Measurements from ENCODE around the gene EPS15. TPM values are rescaled to one million over a fixed set of nuclear protein-coding genes. Genes with fewer than 3 reads are reported as not detected.

The EPS15 gene
- total RNA-seq, 1 donor = 58.7 TPM

GRCh38 chr1:51494138-51494830 lies 24.8 kb downstream of the EPS15 start:
- DNase-seq (ENCODE audit: low read depth) = no peak
- no peak for TF ChIP-seq CTCF (IDR thresholded peaks at IDR 0.05; ENCODE audit: insufficient read depth, low read depth, low read length)
- H3K4me3 ChIP-seq (ENCODE audit: low read depth, low read length) = no peak overlapping the region

GRCh38 chr1:51491166-51491981 lies 27.7 kb downstream of the EPS15 start:
- DNase-seq (ENCODE audit: low read depth) = no peak
- no peak overlapping the region for H3K4me3 ChIP-seq (ENCODE audit: low read depth, low read length)
- no peak for TF ChIP-seq CTCF (IDR thresholded peaks at IDR 0.05; ENCODE audit: insufficient read depth, low read depth, low read length)

GRCh38 chr1:51489472-51489871 lies 29.6 kb downstream of the EPS15 start:
- TF ChIP-seq CTCF (IDR thresholded peaks at IDR 0.05; ENCODE audit: insufficient read depth, low read depth, low read length) = no peak
- no peak for DNase-seq (ENCODE audit: low read depth)
- H3K4me3 ChIP-seq (ENCODE audit: low read depth, low read length) = no peak overlapping the region

GRCh38 chr1:51488372-51489050 lies 30.6 kb downstream of the EPS15 start:
- TF ChIP-seq CTCF (IDR thresholded peaks at IDR 0.05; ENCODE audit: insufficient read depth, low read depth, low read length) = no peak
- no peak overlapping the region for H3K4me3 ChIP-seq (ENCODE audit: low read depth, low read length)
- DNase-seq (ENCODE audit: low read depth) = peak; percentile 17

- no peak overlapping the region for H3K4me3 ChIP-seq (ENCODE audit: low read depth, low read length)
- DNase-seq (ENCODE audit: low read depth) = no peak
- no peak for TF ChIP-seq CTCF (IDR thresholded peaks at IDR 0.05; ENCODE audit: insufficient read depth, low read depth, low read length)
Measured at GRCh38 chr1:51487628-51488027, 31.4 kb downstream of the EPS15 start.

- H3K4me3 ChIP-seq (ENCODE audit: low read depth, low read length) = no peak overlapping the region
- no peak for TF ChIP-seq CTCF (IDR thresholded peaks at IDR 0.05; ENCODE audit: insufficient read depth, low read depth, low read length)
- peak; percentile 57 for DNase-seq (ENCODE audit: low read depth)
Measured at GRCh38 chr1:51484591-51484990, 34.5 kb downstream of the EPS15 start.
